MM.1S (cell line): ENCODE measurements around the gene TIMMDC1.

Source experiments
- CTCF ChIP-seq: fragments of 300-600 bp; sonication (generic); IDR thresholded peaks from 2 replicates; pipeline ENCODE4 v1.5.1; 2016; ENCODE audit warnings: antibody characterized with exemption, low read length, mixed read lengths
- EZH2 ChIP-seq: fragments of 300-600 bp; sonication (generic); optimal IDR thresholded peaks from 2 replicates; pipeline ENCODE3; 2017; ENCODE audit warnings: low read depth, mild to moderate bottlenecking, antibody characterized with exemption, low read length, mixed read lengths
- EZH2phosphoT487 ChIP-seq: fragments of 300-600 bp; sonication (generic); IDR thresholded peaks from 2 replicates; pipeline ENCODE4 v1.6.1; 2018; ENCODE audit warnings: antibody characterized with exemption, low read length

GRCh38 chr3:119550192-119550910 lies 52.0 kb downstream of the TIMMDC1 start:
- no peak for TF ChIP-seq CTCF
- no peak for TF ChIP-seq EZH2
- TF ChIP-seq EZH2phosphoT487, result no peak
